ENCODE results near the gene UBC. TPM values are rescaled to one million over a fixed set of nuclear protein-coding genes. Genes with fewer than 3 reads are reported as not detected.

UBC gene
- total RNA-seq, 1 donor from 2014 or later = 1,214 TPM

DNA sequence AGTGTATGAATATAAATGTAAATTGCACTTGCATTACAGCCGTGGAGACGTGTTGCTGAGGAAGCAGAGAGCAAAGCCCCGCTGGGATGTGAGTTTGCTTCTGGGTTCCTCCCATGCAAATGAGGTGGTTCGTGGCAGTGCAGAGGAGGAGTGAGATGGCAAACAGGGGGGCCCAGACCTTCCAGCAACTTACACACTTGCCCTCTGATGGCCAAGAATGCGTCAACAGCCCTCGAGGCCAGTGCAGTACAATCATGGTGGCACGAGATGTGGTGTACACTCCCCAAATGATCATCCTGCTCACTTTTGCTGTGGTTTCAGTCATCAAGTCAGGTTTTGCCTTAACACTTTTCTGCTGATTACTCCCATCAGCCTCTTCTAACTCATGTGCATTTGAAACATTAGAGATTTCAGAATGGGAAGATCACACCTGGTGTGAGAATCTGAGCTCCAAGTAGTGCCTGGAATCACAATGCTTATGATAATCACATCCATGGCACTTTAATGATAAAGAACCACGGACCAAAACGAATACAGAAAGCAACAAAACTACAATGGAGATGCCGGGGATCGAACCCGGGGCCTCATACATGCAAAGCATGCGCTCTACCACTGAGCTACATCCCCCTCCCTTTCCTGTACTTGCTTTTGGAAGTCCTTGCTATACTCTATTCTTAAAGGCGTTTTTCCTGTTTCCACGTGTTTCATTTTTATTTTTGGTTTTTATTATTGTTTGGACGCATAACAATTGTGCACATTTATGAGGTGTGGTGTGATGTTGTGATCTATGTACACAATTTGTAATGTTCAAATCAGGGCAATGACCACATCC lies 7.0 kb upstream of the UBC start:
- Mint-ChIP-seq H3K27ac (ENCODE audit: unreplicated experiment) (peak overlapping the region; percentile 51), H3K36me3 (ENCODE audit: low read depth, unreplicated experiment) (no peaks in the 10 kb centered on the region), H3K4me1 (ENCODE audit: low read depth, unreplicated experiment) (peaks cover 42% of the 10 kb centered on the region), H3K9me3 (ENCODE audit: unreplicated experiment) (no peaks in the 10 kb centered on the region), H3K27me3 (ENCODE audit: low read depth, unreplicated experiment) (no peaks in the 10 kb centered on the region), H3K4me3 (ENCODE audit: unreplicated experiment) (peak overlapping the region; percentile 64)
- peak overlapping the region; percentile 74 for H3K4me2 ChIP-seq (ENCODE audit: low read length)
- H3K27ac ChIP-seq (ENCODE audit: low read depth, low read length) = peak overlapping the region; percentile 42
- H3K4me1 ChIP-seq (ENCODE audit: insufficient read depth, low read length) = peaks cover 46% of the 10 kb centered on the region
- H3K79me2 ChIP-seq (ENCODE audit: insufficient read depth, low read length) = no peaks in the 10 kb centered on the region
- no peaks in the 10 kb centered on the region for H3K36me3 ChIP-seq (ENCODE audit: insufficient read depth, low read length)
- FAIRE-seq (no peak), DNase-seq (ENCODE audit: low read depth) (peak; percentile 41)
- peak overlapping the region; percentile 43 for H2AFZ ChIP-seq (ENCODE audit: low read depth, low read length)
- no peaks in the 10 kb centered on the region for H3K27me3 ChIP-seq (ENCODE audit: insufficient read depth, low read length)
- H3K9ac ChIP-seq (ENCODE audit: low read length) = peak overlapping the region; percentile 19
- H4K20me1 ChIP-seq (ENCODE audit: insufficient read depth, low read length) = no peaks in the 10 kb centered on the region
- no peaks in the 10 kb centered on the region for H3K9me3 ChIP-seq (ENCODE audit: insufficient read depth, low read depth, low read length)
- TF ChIP-seq, protein P1, sequence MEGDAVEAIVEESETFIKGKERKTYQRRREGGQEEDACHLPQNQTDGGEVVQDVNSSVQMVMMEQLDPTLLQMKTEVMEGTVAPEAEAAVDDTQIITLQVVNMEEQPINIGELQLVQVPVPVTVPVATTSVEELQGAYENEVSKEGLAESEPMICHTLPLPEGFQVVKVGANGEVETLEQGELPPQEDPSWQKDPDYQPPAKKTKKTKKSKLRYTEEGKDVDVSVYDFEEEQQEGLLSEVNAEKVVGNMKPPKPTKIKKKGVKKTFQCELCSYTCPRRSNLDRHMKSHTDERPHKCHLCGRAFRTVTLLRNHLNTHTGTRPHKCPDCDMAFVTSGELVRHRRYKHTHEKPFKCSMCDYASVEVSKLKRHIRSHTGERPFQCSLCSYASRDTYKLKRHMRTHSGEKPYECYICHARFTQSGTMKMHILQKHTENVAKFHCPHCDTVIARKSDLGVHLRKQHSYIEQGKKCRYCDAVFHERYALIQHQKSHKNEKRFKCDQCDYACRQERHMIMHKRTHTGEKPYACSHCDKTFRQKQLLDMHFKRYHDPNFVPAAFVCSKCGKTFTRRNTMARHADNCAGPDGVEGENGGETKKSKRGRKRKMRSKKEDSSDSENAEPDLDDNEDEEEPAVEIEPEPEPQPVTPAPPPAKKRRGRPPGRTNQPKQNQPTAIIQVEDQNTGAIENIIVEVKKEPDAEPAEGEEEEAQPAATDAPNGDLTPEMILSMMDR (IDR thresholded peaks at IDR 0.05; ENCODE audit: insufficient read depth, low read depth, low read length) = no peak
- TF ChIP-seq EZH2 (IDR thresholded peaks at IDR 0.05; ENCODE audit: insufficient read depth, low read length) = no peak
- peak overlapping the region; percentile 37 for H3K4me3 ChIP-seq (ENCODE audit: insufficient read depth, low read depth, low read length)

DNA sequence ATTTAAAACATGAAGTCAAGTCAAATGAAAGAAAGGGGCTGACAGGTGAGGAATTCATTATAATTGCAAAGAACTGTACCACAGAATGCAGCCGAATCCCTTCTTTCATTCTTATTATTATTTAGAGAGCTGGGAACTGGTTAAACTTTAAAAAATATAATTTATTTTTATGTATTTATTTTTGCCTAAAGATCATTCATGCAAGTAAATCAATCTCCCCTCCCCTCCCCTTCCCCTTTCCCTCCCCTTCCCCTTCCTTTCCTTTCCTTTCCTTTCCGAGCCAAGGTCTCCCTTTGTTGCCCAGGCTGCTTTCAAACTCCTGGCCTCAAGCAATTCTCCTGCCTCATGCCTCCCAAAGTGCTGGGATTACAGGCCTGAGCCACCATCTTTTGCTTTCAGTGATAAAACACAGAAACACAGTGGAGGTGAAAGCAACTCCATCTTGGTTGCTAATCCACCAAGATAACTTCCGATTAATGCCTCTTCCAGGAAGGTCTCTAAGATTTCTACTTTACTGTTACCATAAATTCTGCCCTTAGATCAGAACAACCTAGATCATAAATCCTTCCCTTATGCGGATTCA lies 6.0 kb upstream of the UBC start:
- Histone ChIP-seq H3K4me1 (ENCODE audit: insufficient read depth, low read length) (peaks cover 55% of the 10 kb centered on the region), H3K27me3 (ENCODE audit: insufficient read depth, low read length) (no peaks in the 10 kb centered on the region), H4K20me1 (ENCODE audit: insufficient read depth, low read length) (no peaks in the 10 kb centered on the region), H3K27ac (ENCODE audit: low read depth, low read length) (peak overlapping the region; percentile 60), H3K36me3 (ENCODE audit: insufficient read depth, low read length) (no peaks in the 10 kb centered on the region), H3K9me3 (ENCODE audit: insufficient read depth, low read depth, low read length) (no peaks in the 10 kb centered on the region), H2AFZ (ENCODE audit: low read depth, low read length) (no peak overlapping the region), H3K79me2 (ENCODE audit: insufficient read depth, low read length) (peaks cover 4% of the 10 kb centered on the region), H3K4me2 (ENCODE audit: low read length) (peak overlapping the region; percentile 74), H3K9ac (ENCODE audit: low read length) (peak overlapping the region; percentile 61), H3K4me3 (ENCODE audit: insufficient read depth, low read depth, low read length) (no peak overlapping the region)
- FAIRE-seq = no peak
- Mint-ChIP-seq H3K27me3 (ENCODE audit: low read depth, unreplicated experiment) (no peaks in the 10 kb centered on the region), H3K27ac (ENCODE audit: unreplicated experiment) (peak overlapping the region; percentile 94), H3K9me3 (ENCODE audit: unreplicated experiment) (no peaks in the 10 kb centered on the region), H3K36me3 (ENCODE audit: low read depth, unreplicated experiment) (no peaks in the 10 kb centered on the region), H3K4me1 (ENCODE audit: low read depth, unreplicated experiment) (peaks cover 49% of the 10 kb centered on the region), H3K4me3 (ENCODE audit: unreplicated experiment) (no peak overlapping the region)
- TF ChIP-seq EZH2 (IDR thresholded peaks at IDR 0.05; ENCODE audit: insufficient read depth, low read length) = no peak
- TF ChIP-seq, protein P1 (IDR thresholded peaks at IDR 0.05; ENCODE audit: insufficient read depth, low read depth, low read length) = no peak
- no peak for DNase-seq (ENCODE audit: low read depth)
